ENCODE data around the gene PLEKHH2.

DNA sequence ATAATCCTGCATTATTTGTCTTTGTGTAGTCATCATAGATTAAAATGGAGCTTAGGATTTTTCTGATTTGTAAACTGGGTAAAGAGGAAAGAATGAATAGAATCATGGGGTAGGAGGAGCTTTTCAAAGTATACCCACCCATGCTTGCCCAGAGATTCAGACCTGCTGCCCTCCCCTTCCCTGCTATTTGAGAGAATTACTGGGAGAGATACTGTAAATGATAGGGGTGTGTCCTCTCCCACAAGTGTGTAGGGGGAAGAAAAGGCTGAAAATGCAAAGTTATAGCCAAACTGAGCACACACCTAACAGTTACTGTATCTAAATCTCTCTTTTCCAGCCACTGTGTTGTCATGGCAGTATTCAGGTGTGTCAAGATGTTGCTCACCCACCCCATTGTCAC lies 115.2 kb downstream of the PLEKHH2 start:
- TF ChIP-seq EZH2 (IDR thresholded peaks at IDR 0.05; ENCODE audit: insufficient read depth, poor library complexity, severe bottlenecking) (no peak), EZH2phosphoT487 (IDR thresholded peaks at IDR 0.05; ENCODE audit: insufficient read depth, low read depth) (no peak)
